HepG2 (cell line): ENCODE measurements around the gene LARP1. TPM values are rescaled to one million over a fixed set of nuclear protein-coding genes. Genes with fewer than 3 reads are reported as not detected.

ENCODE experiments used
- ARID3A ChIP-seq: IDR thresholded peaks from 2 replicates; pipeline ENCODE4 v1.6.1; 2012; ENCODE audit warnings: low read depth, low read length, improper control_type of control experiment
- DMAP1 ChIP-seq: IDR thresholded peaks from 2 replicates; pipeline ENCODE4 v1.6.1; 2016
- GFI1 ChIP-seq: sonication (generic); formaldehyde crosslinking; IDR thresholded peaks from 2 replicates; pipeline ENCODE4 v1.5.0; 2020; ENCODE audit warnings: missing genetic modification reagents, mild to moderate bottlenecking, borderline replicate concordance
- GZF1 ChIP-seq: sonication (generic); formaldehyde crosslinking; IDR thresholded peaks from 2 replicates; pipeline ENCODE4 v1.5.1; 2020; ENCODE audit warnings: mild to moderate bottlenecking, missing genetic modification reagents
- MEF2D ChIP-seq: sonication (generic); formaldehyde crosslinking; IDR thresholded peaks from 2 replicates; pipeline ENCODE4 v1.5.1; 2020; ENCODE audit warnings: mild to moderate bottlenecking, missing genetic modification reagents
- MLX ChIP-seq: IDR thresholded peaks from 2 replicates; pipeline ENCODE4 v1.6.1; 2016
- PREB ChIP-seq: sonication (generic); formaldehyde crosslinking; IDR thresholded peaks from 2 replicates; pipeline ENCODE4 v1.4.0; 2020; ENCODE audit warnings: missing genetic modification reagents
- SNAPC2 ChIP-seq: sonication (generic); formaldehyde crosslinking; IDR thresholded peaks from 2 replicates; pipeline ENCODE4 v1.8.1; 2022; ENCODE audit warnings: mild to moderate bottlenecking, missing genetic modification reagents
- SSRP1 ChIP-seq: IDR thresholded peaks from 2 replicates; pipeline ENCODE4 v1.6.1; 2016; ENCODE audit warnings: control low read depth
- SYNCRIP ChIP-seq: fragments of 200-400 bp; formaldehyde crosslinking; IDR thresholded peaks from 2 replicates; pipeline ENCODE4 v1.6.1; 2018; ENCODE audit warnings: mild to moderate bottlenecking, low read depth, low read length; ENCODE audit not compliant: insufficient read depth
- ZBTB1 ChIP-seq: sonication (generic); formaldehyde crosslinking; IDR thresholded peaks from 2 replicates; pipeline ENCODE4 v1.4.0; 2020; ENCODE audit warnings: missing genetic modification reagents, borderline replicate concordance
- ZIK1 ChIP-seq: sonication (generic); formaldehyde crosslinking; IDR thresholded peaks from 2 replicates; pipeline ENCODE4 v1.5.0; 2020; ENCODE audit warnings: mild to moderate bottlenecking, low read depth, missing genetic modification reagents, borderline replicate concordance
- ZNF451 ChIP-seq: sonication (generic); formaldehyde crosslinking; IDR thresholded peaks from 2 replicates; pipeline ENCODE4 v1.5.0; 2020; ENCODE audit warnings: mild to moderate bottlenecking, missing genetic modification reagents
- ZNF547 ChIP-seq: sonication (generic); formaldehyde crosslinking; IDR thresholded peaks from 2 replicates; pipeline ENCODE4 v1.5.1; 2020; ENCODE audit warnings: mild to moderate bottlenecking, missing genetic modification reagents
- ZSCAN29 ChIP-seq: sonication (generic); formaldehyde crosslinking; conservative IDR thresholded peaks from 2 replicates; pipeline ENCODE4 v1.4.0; 2020; ENCODE audit warnings: mild to moderate bottlenecking, missing genetic modification reagents
- polyA plus RNA-seq, 8 experiments: library from polyadenylated mRNA; depleted of rRNA in 3 of 8; stranded (reverse) in 7 of 8; unstranded in 1 of 8; fragments of >200 nt; fragmentation: Illumina TruSeq in 4 of 8; extraction: Trizol in 4 of 8; gene quantifications; 2 replicates each; pipeline versions ENCODE4 v1.2.1 to v1.2.3, GENCODE V29; 2011 to 2016; ENCODE audit warnings: low read depth in 4 of 8, missing spikeins in 1 of 8, mixed read lengths in 1 of 8; ENCODE audit not compliant: insufficient read depth in 1 of 8
- total RNA-seq, 5 experiments: library from RNA; depleted of rRNA; stranded (reverse); fragments of >200 nt; fragmentation: Illumina TruSeq; extraction: Trizol; gene quantifications; 2 replicates each; pipeline ENCODE4 v1.2.3, GENCODE V29; 2016; ENCODE audit warnings: low read depth in 1 of 5
- TF ChIP-seq, protein P1 (sequence below): sonication (generic); formaldehyde crosslinking; IDR thresholded peaks from 2 replicates; pipeline ENCODE4 v1.4.0; 2020; ENCODE audit warnings: missing genetic modification reagents, mild to moderate bottlenecking, borderline replicate concordance
- TF ChIP-seq, protein P2 (sequence below): sonication (generic); formaldehyde crosslinking; IDR thresholded peaks from 2 replicates; pipeline ENCODE4 v1.5.0; 2020; ENCODE audit warnings: mild to moderate bottlenecking, missing genetic modification reagents
- TF ChIP-seq, protein P3 (sequence below): IDR thresholded peaks from 2 replicates; pipeline ENCODE4 v1.6.1; 2016; ENCODE audit warnings: control low read depth
- TF ChIP-seq, protein P4 (sequence below): sonication (generic); formaldehyde crosslinking; IDR thresholded peaks from 2 replicates; pipeline ENCODE4 v1.8.1; 2023; ENCODE audit warnings: mild to moderate bottlenecking, moderate library complexity, missing genetic modification reagents

Gene LARP1
- total and polyA plus RNA-seq, 2 of the 13 experiments (the other 11 are each of a cell fraction or from before 2014, with no cell fraction given), result 45.2 to 61.4 TPM

GRCh38 chr5:154834053-154834452 is 78.9 kb downstream of the LARP1 start (continued):
- TF ChIP-seq, protein P1, sequence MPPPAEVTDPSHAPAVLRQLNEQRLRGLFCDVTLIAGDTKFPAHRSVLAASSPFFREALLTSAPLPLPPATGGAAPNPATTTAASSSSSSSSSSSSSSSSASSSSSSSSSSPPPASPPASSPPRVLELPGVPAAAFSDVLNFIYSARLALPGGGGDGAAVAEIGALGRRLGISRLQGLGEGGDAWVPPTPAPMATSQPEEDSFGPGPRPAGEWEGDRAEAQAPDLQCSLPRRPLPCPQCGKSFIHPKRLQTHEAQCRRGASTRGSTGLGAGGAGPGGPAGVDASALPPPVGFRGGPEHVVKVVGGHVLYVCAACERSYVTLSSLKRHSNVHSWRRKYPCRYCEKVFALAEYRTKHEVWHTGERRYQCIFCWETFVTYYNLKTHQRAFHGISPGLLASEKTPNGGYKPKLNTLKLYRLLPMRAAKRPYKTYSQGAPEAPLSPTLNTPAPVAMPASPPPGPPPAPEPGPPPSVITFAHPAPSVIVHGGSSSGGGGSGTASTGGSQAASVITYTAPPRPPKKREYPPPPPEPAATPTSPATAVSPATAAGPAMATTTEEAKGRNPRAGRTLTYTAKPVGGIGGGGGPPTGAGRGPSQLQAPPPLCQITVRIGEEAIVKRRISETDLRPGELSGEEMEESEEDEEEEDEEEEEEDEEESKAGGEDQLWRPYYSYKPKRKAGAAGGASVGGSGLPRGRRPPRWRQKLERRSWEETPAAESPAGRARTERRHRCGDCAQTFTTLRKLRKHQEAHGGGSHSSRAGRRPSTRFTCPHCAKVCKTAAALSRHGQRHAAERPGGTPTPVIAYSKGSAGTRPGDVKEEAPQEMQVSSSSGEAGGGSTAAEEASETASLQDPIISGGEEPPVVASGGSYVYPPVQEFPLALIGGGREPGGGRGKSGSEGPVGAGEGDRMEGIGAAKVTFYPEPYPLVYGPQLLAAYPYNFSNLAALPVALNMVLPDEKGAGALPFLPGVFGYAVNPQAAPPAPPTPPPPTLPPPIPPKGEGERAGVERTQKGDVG (CRISPR knock-in tag), result no peak
- TF ChIP-seq ZNF451 (CRISPR knock-in tag), result no peak
- 0 out of 2 replicates have a peak, but pooled peaks have one; percentile 7 for TF ChIP-seq ZSCAN29 (CRISPR knock-in tag)
- no peak for TF ChIP-seq SYNCRIP
- no peak for TF ChIP-seq GFI1
- TF ChIP-seq, protein P2, sequence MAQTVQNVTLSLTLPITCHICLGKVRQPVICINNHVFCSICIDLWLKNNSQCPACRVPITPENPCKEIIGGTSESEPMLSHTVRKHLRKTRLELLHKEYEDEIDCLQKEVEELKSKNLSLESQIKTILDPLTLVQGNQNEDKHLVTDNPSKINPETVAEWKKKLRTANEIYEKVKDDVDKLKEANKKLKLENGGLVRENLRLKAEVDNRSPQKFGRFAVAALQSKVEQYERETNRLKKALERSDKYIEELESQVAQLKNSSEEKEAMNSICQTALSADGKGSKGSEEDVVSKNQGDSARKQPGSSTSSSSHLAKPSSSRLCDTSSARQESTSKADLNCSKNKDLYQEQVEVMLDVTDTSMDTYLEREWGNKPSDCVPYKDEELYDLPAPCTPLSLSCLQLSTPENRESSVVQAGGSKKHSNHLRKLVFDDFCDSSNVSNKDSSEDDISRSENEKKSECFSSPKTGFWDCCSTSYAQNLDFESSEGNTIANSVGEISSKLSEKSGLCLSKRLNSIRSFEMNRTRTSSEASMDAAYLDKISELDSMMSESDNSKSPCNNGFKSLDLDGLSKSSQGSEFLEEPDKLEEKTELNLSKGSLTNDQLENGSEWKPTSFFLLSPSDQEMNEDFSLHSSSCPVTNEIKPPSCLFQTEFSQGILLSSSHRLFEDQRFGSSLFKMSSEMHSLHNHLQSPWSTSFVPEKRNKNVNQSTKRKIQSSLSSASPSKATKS (CRISPR knock-in tag), result no peak
- no peak for TF ChIP-seq ZNF547
- TF ChIP-seq ZIK1, result no peak
- TF ChIP-seq GZF1 (CRISPR knock-in tag), result no peak
- TF ChIP-seq, protein P3, sequence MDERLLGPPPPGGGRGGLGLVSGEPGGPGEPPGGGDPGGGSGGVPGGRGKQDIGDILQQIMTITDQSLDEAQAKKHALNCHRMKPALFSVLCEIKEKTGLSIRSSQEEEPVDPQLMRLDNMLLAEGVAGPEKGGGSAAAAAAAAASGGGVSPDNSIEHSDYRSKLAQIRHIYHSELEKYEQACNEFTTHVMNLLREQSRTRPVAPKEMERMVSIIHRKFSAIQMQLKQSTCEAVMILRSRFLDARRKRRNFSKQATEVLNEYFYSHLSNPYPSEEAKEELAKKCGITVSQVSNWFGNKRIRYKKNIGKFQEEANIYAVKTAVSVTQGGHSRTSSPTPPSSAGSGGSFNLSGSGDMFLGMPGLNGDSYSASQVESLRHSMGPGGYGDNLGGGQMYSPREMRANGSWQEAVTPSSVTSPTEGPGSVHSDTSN (CRISPR knock-in tag), result 0 out of 2 replicates have a peak, but pooled peaks have one; percentile 33
- no peak for TF ChIP-seq SSRP1 (CRISPR knock-in tag)
- no peak for TF ChIP-seq PREB
- no peak for TF ChIP-seq ARID3A
- TF ChIP-seq MLX (CRISPR knock-in tag), result peak; percentile 50; the same call in 1 of the 2 replicates
- TF ChIP-seq SNAPC2 (CRISPR knock-in tag), result no peak
- no peak for TF ChIP-seq DMAP1 (CRISPR knock-in tag)
- no peak; the same call in 1 of the 2 replicates for TF ChIP-seq MEF2D (CRISPR knock-in tag)
- no peak for TF ChIP-seq ZBTB1 (CRISPR knock-in tag)
- TF ChIP-seq, protein P4, sequence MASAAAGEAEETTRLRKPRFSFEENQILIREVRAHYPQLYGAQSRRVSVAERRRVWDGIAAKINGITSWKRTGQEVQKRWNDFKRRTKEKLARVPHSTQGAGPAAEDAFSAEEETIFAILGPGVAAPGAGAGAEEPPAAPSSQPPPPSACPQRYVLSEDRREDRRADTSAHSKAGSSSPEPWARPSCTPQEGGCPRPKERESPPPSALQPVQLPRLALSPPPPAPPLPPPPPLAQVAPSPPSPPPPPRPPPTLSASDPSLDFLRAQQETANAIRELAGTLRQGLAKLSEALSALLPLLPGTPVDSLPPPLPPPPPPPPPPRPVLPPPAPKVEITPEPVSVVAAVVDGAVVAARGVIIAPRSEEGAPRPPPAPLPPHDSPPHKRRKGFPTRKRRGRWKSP (CRISPR knock-in tag), result no peak
